Measurements from ENCODE around the gene PPP2CA. TPM values are rescaled to one million over a fixed set of nuclear protein-coding genes. Genes with fewer than 3 reads are reported as not detected.

PPP2CA gene
- polyA plus RNA-seq, 2 of the 4 experiments (the other 2 are of a cell fraction) = 273 to 357 TPM

DNA sequence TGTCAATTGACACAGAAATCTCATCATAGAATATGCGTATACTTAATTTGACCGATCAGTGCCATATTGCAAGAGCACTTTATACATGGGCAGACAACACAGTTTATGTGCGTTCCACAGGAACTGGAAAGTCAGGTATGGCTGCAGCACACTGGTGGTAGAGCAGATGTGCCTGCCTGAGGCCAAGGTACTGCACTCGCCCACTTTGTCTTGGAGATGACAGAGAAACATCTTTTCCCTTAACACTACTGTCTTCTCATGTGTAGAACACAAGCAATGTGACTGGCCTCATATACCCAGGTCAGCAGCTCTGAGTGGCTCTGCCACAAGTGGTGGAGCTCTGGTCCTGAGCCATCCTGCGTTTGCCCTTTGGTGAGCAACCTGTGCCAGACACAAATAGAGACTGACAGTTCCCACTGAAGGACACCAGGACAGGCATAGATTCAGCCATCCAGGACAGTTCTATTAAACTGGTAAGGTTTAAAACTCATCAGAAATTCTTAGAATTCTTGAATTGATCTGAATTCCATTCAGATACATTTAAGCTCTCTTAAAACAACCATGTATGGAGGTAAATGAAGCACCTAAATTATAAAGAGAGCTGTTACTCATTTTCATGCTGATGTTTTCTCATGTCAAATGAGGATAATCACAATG lies 21.0 kb upstream of the PPP2CA start:
- Histone ChIP-seq H3K9me3 (no peaks in the 10 kb centered on the region), H3K4me2 (peak overlapping the region; percentile 64), H3K4me3 (no peak overlapping the region), H3K4me1 (peaks cover 55% of the 10 kb centered on the region), H3K27ac (peak overlapping the region; percentile 60 to 94)
- ATAC-seq (peak; percentile 35 to 50; a peak in 4 of 6 replicates), DNase-seq (ENCODE audit: low read depth in 1 of 2, low spot score in 1 of 2) (no peak), FAIRE-seq (no peak)
- TF ChIP-seq ZNF302 (CRISPR knock-in tag; IDR thresholded peaks at IDR 0.05) (no peak), NR3C1 (IDR thresholded peaks at IDR 0.05) (no peak), KDM5A (IDR thresholded peaks at IDR 0.05) (no peak), GATA3 (IDR thresholded peaks at IDR 0.05; ENCODE audit: borderline replicate concordance) (no peak)
- TF ChIP-seq, protein P1, sequence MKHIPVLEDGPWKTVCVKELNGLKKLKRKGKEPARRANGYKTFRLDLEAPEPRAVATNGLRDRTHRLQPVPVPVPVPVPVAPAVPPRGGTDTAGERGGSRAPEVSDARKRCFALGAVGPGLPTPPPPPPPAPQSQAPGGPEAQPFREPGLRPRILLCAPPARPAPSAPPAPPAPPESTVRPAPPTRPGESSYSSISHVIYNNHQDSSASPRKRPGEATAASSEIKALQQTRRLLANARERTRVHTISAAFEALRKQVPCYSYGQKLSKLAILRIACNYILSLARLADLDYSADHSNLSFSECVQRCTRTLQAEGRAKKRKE (CRISPR knock-in tag; IDR thresholded peaks at IDR 0.05; ENCODE audit: low read depth) = no peak
- ChIA-PET CTCF (interaction anchor here (0.7 to 3.2 kb wide), 7 partner anchors 8 to 63 kb away, joined by 3 to 11 read pairs (median 3); partner anchors contain the start of gene PPP2CA), POLR2A (interaction anchor here (3.5 to 4.0 kb wide), 2 partner anchors 21 to 70 kb away, joined by 23 to 29 read pairs; partner anchors contain the start of genes PPP2CA and SKP1)
- WGBS (ENCODE audit: missing lambda C conversion rate) = 79% methylated on average over 5 of the region's 5 CpGs

DNA sequence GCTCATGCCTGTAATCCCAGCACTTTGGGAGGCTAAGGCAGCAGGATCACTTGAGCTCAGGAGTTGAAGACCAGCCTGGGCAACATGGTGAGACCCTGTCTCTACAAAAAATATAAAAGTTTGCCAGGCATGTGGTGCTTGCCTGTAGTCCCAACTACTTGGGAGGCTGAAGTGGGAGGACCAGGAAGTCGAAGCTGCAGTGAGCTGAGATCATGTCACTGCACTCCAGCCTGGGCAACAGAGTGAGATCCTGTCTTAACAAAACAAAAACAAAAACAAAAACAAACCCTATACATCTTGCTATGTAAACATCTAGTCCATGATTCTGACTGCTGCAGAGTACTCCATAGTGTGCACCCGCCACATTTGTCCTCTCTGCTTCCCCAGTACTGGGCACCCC lies 19.8 kb upstream of the PPP2CA start:
- Histone ChIP-seq H3K4me2 (peak overlapping the region; percentile 78), H3K9me3 (no peaks in the 10 kb centered on the region), H3K4me3 (no peak overlapping the region), H3K27ac (peak overlapping the region; percentile 73 to 94), H3K4me1 (peaks cover 61% of the 10 kb centered on the region)
- TF ChIP-seq JUNB (IDR thresholded peaks at IDR 0.05) (0 out of 2 replicates have a peak, but pooled peaks have one; percentile 5), CBX8 (IDR thresholded peaks at IDR 0.05) (no peak)
- CTCF ChIA-PET = interaction anchor here (0.8 to 1.8 kb wide), 5 partner anchors 19 to 61 kb away, joined by 3 to 9 read pairs (median 4); partner anchors contain the start of gene PPP2CA
- FAIRE-seq (no peak), DNase-seq (ENCODE audit: low read depth in 1 of 2, low spot score in 1 of 2) (peak in 1 of 2 experiments; percentile 23), ATAC-seq (peak in 1 of 2 experiments; percentile 8; a peak in 3 of 6 replicates)
- 70% methylated on average over 2 of the region's 2 CpGs for WGBS (ENCODE audit: missing lambda C conversion rate)
- POLR2A ChIA-PET = interaction anchor here (3.5 to 6.0 kb wide), 2 partner anchors 20 to 69 kb away, joined by 23 to 52 read pairs; partner anchors contain the start of genes PPP2CA and SKP1

DNA sequence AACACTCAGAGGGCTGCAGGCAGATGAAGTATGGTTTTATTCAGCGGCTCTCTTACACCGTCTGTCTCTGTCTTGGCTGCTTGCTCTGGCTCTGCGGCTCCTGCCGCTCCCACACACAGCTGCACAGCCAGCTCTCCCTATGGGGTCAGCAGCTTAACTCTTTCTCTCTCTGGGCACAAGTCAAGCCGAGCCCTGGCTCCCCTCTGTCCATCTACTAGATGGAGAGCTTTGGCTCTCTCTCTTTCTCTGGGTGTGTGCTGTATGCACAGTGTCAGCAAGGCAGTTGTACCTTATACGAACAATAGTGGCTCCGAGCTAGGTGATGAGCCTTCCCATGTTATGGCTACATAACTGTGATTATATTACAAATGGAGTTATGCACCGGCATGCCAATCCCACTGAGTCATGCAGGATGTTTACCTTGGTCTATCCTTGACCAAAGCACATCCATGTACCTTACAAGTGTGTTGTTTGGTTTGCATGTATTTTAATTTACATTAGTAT lies 19.3 kb upstream of the PPP2CA start:
- no peak for FAIRE-seq
- peak in 1 of 2 experiments; percentile 85 for DNase-seq (ENCODE audit: low read depth in 1 of 2, low spot score in 1 of 2)
- no peak for TF ChIP-seq EHMT2 (IDR thresholded peaks at IDR 0.05; ENCODE audit: low read depth)
- no peak for TF ChIP-seq ZC3H11A (IDR thresholded peaks at IDR 0.05)
- TF ChIP-seq MYC (IDR thresholded peaks at IDR 0.05; ENCODE audit: borderline replicate concordance, low read length) = no peak
- no peak for TF ChIP-seq MAZ (IDR thresholded peaks at IDR 0.05; ENCODE audit: borderline replicate concordance, low read depth, low read length)
- TF ChIP-seq, protein P2, sequence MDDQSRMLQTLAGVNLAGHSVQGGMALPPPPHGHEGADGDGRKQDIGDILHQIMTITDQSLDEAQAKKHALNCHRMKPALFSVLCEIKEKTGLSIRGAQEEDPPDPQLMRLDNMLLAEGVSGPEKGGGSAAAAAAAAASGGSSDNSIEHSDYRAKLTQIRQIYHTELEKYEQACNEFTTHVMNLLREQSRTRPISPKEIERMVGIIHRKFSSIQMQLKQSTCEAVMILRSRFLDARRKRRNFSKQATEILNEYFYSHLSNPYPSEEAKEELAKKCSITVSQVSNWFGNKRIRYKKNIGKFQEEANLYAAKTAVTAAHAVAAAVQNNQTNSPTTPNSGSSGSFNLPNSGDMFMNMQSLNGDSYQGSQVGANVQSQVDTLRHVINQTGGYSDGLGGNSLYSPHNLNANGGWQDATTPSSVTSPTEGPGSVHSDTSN (IDR thresholded peaks at IDR 0.05) = no peak
- no peak for TF ChIP-seq ZFP36 (IDR thresholded peaks at IDR 0.05; ENCODE audit: borderline replicate concordance, partially characterized antibody)
- TF ChIP-seq, protein P1 (CRISPR knock-in tag; IDR thresholded peaks at IDR 0.05; ENCODE audit: low read depth) = peak; percentile 97
- no peak for TF ChIP-seq ESRRA (IDR thresholded peaks at IDR 0.05; ENCODE audit: borderline replicate concordance, low read length)
- TF ChIP-seq CHD2 (IDR thresholded peaks at IDR 0.05; ENCODE audit: low read length, partially characterized antibody) = no peak
- TF ChIP-seq PHF8 (IDR thresholded peaks at IDR 0.05; ENCODE audit: borderline replicate concordance, low read depth) = no peak
- no peak for TF ChIP-seq NFE2L2 (conservative IDR thresholded peaks at IDR 0.05; ENCODE audit: low read length)
- TF ChIP-seq KDM1A (IDR thresholded peaks at IDR 0.05; ENCODE audit: low read depth) = no peak
- no peak for TF ChIP-seq CEBPB (IDR thresholded peaks at IDR 0.05)
- TF ChIP-seq HEYL (CRISPR knock-in tag; IDR thresholded peaks at IDR 0.05) = peak; percentile 93; the same call in 1 of the 2 replicates
- no peak for TF ChIP-seq NR3C1 (IDR thresholded peaks at IDR 0.05)
- TF ChIP-seq, protein P3, sequence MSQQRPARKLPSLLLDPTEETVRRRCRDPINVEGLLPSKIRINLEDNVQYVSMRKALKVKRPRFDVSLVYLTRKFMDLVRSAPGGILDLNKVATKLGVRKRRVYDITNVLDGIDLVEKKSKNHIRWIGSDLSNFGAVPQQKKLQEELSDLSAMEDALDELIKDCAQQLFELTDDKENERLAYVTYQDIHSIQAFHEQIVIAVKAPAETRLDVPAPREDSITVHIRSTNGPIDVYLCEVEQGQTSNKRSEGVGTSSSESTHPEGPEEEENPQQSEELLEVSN (IDR thresholded peaks at IDR 0.05; ENCODE audit: borderline replicate concordance, low read depth) = no peak
- TF ChIP-seq FOSL2 (IDR thresholded peaks at IDR 0.05) = 0 out of 2 replicates have a peak, but pooled peaks have one; percentile 33
- peak; percentile 89 for TF ChIP-seq FOSL2 (CRISPR knock-in tag; IDR thresholded peaks at IDR 0.05)
- TF ChIP-seq JUN (IDR thresholded peaks at IDR 0.05) = peak; percentile 22 to 51; a peak in 2 of 5 replicates
- TF ChIP-seq BHLHE40 (IDR thresholded peaks at IDR 0.05; ENCODE audit: low read depth, low read length) = no peak
- TF ChIP-seq FOXS1 (CRISPR knock-in tag; IDR thresholded peaks at IDR 0.05) = peak; percentile 96
- TF ChIP-seq GATA3 (IDR thresholded peaks at IDR 0.05; ENCODE audit: borderline replicate concordance) = peak; percentile 44; the same call in 1 of the 2 replicates
- TF ChIP-seq ZNF302 (CRISPR knock-in tag; IDR thresholded peaks at IDR 0.05) = peak; percentile 94; the same call in 1 of the 2 replicates
- no peak for TF ChIP-seq CBX2 (IDR thresholded peaks at IDR 0.05; ENCODE audit: borderline replicate concordance, low read depth)

More for the DNA sequence above, 19.3 kb upstream of the PPP2CA start:
- ATAC-seq = peak; percentile 62 to 80
- POLR2A ChIA-PET = interaction anchor here (0.6 to 6.0 kb wide), 4 partner anchors 19 to 68 kb away, joined by 3 to 52 read pairs (median 14); partner anchors contain the start of genes PPP2CA and SKP1
- Histone ChIP-seq H3K9me3 (no peaks in the 10 kb centered on the region), H3K4me3 (no peak overlapping the region), H3K27ac (peak overlapping the region; percentile 73 to 94), H3K4me1 (peaks cover 66% of the 10 kb centered on the region), H3K4me2 (peak overlapping the region; percentile 78)
- CTCF ChIA-PET = interaction anchor here (0.9 to 1.8 kb wide), 10 partner anchors 8 to 118 kb away, joined by 3 to 9 read pairs (median 4); partner anchors contain the start of gene PPP2CA
- WGBS (ENCODE audit: missing lambda C conversion rate) = under 1% methylated on average over 8 of the region's 8 CpGs
